IPS-NIHi11 (cell line): ENCODE data around the gene CIT.
"Not testable (repeated sequence)": the region's sequence is repeated elsewhere in the genome, so short reads cannot be mapped to it uniquely, and the experiment has no call there.

Experiments used
- DNase-seq: peaks from one replicate; pipeline ENCODE4 v3.0.0; 2012; ENCODE audit warnings: mixed read lengths, low spot score

Gene CIT

GRCh38 chr12:119673634-119674033 is 203.5 kb downstream of the CIT start:
- DNase-seq, result no peak

GRCh38 chr12:119672194-119672593 is 204.9 kb downstream of the CIT start:
- no peak for DNase-seq

GRCh38 chr12:119671070-119671469 is 206.1 kb downstream of the CIT start:
- DNase-seq, result no peak

- no peak for DNase-seq
Observed at GRCh38 chr12:119669744-119670472, 207.2 kb downstream of the CIT start.

GRCh38 chr12:119668324-119668841 is 208.7 kb downstream of the CIT start:
- no peak for DNase-seq

- DNase-seq, result peak; percentile 98
Observed at GRCh38 chr12:119667577-119668323, 209.4 kb downstream of the CIT start, which contains the start of gene PRKAB1. PRKAB1 (plus strand) TSS chr12:119668133; CDS start chr12:119668245, 112 bp downstream.

GRCh38 chr12:119666900-119667576 is 210.1 kb downstream of the CIT start:
- no peak for DNase-seq

GRCh38 chr12:119666226-119666795 is 210.8 kb downstream of the CIT start:
- no peak for DNase-seq

GRCh38 chr12:119665164-119665929 is 211.8 kb downstream of the CIT start:
- no peak for DNase-seq

GRCh38 chr12:119664642-119665041 is 212.5 kb downstream of the CIT start:
- no peak for DNase-seq

GRCh38 chr12:119661882-119662281 is 215.2 kb downstream of the CIT start:
- DNase-seq, result no peak

GRCh38 chr12:119660076-119660475 is 217.0 kb downstream of the CIT start:
- no peak for DNase-seq

GRCh38 chr12:119659289-119659897 is 217.7 kb downstream of the CIT start:
- DNase-seq, result peak; percentile 46

- not testable (repeated sequence) for DNase-seq
Observed at GRCh38 chr12:119658166-119658565, 219.0 kb downstream of the CIT start.

GRCh38 chr12:119657001-119657400 is 220.1 kb downstream of the CIT start:
- not testable (repeated sequence) for DNase-seq

- no peak for DNase-seq
Observed at GRCh38 chr12:119652665-119653064, 224.5 kb downstream of the CIT start.

GRCh38 chr12:119649202-119649808 is 227.8 kb downstream of the CIT start:
- peak; percentile 63 for DNase-seq

- no peak for DNase-seq
Observed at GRCh38 chr12:119645535-119646059, 231.5 kb downstream of the CIT start.

GRCh38 chr12:119644930-119645329 is 232.2 kb downstream of the CIT start:
- DNase-seq, result no peak

- DNase-seq, result peak; percentile 46
Observed at GRCh38 chr12:119642986-119643385, 234.1 kb downstream of the CIT start.
